Activated gamma-delta T cell (primary cell): ENCODE results near the gene MOV10.
"Not testable (repeated sequence)": the region's sequence is repeated elsewhere in the genome, so short reads cannot be mapped to it uniquely, and the experiment has no call there.

Experiments used
- DNase-seq: peaks from one replicate; lab custom pipeline; 2025; lab: John Stamatoyannopoulos, UW
- total RNA-seq, 2 donors: gene quantifications; one replicate each; lab custom pipeline; 2026; lab: John Stamatoyannopoulos, UW

MOV10 gene
- 108 to 112 reads per million in 2 donors for total RNA-seq

GRCh38 chr1:112674440-112674985 is at the start of gene MOV10:
TSS of gene MOV10 (plus strand) at chr1:112674659. CDS start at chr1:112674913, 254 bp downstream.
- DNase-seq: peak; percentile 24

DNA sequence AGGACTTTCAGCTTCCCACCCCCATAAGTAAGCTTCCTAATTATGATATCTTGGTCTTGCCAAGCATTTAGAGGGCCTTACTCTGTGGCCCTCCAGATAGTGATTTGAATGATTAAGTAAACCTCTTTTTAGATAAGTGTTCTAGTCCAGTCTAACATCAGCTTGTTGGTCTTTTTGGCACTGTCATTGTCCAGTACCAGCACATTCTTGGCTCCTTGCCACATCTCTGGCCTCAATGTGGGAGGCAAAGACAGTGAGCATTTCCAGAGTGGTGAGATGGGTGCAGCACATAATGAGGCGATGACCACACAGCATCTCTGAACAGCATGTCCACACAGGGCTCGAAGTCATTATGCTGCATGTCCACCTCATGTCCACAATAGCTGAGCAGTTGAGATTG is 48.8 kb upstream of the MOV10 start:
- no peak for DNase-seq

GRCh38 chr1:112626193-112626592 is 48.3 kb upstream of the MOV10 start:
- DNase-seq: no peak

GRCh38 chr1:112626887-112627286 is 47.6 kb upstream of the MOV10 start:
- DNase-seq: no peak

DNA sequence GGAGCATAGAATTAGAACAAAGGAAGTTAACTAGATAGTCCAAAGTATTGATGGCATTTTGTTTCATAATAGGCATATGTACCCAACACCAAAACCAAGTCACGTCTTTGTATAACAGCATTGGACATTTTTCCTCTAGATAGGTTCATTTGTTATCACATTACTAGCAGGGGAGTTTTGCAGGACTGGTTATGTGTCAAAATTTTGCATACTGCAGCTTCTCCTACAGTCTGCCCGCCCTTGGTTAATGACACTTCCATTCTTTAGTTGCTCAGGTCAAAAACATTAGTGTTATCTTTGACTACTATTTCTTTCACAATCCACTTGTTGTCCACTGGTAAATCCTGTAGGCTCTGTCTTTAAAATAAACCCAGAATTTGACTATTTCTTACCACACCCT is 45.9 kb upstream of the MOV10 start:
- DNase-seq: no peak

- DNase-seq: no peak
Measured at GRCh38 chr1:112629256-112629655, 45.2 kb upstream of the MOV10 start.

DNA sequence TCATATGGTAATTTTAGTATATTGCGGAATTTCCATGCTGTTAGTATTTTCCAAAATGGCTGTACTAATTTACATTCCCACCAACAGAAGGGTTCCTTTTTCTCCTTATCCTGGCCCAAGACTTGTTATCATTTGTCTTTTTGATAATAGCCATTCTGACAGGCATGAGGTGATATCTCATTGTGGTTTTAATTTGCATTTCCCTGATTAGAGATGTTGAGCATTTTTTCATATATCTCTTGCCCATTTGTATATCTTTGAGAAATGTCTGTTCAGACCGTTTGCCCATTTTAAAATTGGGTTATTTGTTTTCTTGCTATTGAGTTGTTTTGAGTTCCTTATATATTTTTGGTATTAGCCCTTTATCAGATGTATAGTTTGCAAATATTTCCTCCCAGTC is 40.8 kb upstream of the MOV10 start:
- DNase-seq: no peak

GRCh38 chr1:112634367-112634766 is 40.1 kb upstream of the MOV10 start:
- no peak for DNase-seq

- DNase-seq: no peak
Measured at GRCh38 chr1:112636056-112636455, 38.4 kb upstream of the MOV10 start.

DNA sequence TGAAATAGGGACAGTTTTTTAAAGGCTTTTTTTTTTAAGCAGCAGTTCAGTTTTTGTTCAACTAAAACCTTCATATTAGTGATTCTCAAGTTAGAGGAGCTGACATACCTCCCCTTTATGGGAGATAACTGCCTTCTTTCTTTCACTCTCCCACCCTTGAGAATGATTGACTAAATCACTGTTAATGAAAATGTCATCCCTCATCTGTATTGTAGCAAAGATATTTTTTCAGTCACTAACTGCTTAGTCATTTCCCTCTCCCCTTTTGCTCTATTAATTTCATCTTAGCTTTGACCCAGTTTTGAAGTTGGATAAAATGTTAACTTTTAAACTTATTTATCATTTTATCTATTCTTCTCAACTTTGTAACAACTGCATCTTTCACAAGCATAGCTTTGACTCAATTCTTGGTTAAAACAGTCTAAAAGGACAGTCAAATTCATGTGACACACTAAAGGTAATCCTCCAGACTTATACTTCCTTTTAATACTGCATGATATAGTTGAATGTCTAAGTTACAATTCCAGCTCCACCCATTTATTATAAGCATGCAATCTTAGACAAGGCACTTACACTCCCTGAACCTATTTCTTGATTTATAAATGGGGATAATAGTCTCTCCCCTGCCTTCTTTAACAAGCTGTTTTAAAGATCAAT is 37.7 kb upstream of the MOV10 start:
- no peak for DNase-seq

- DNase-seq: no peak
Measured at GRCh38 chr1:112637254-112638109, 37.0 kb upstream of the MOV10 start.

DNA sequence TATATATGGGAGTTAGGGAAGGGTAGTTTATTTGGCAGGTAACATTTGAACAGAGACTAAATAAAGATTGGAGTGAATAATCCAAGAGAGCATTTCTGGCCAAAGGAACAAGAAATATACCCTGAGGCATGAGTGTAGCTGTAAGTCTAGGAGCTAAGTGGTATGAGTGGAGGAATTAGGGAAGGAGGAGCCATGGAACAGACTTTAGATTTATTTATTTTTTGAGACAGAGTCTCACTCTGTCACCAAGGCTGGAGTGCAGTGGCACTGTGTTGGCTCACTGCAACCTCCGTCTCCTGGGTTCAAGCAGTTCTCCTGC is 36.4 kb upstream of the MOV10 start:
- no peak for DNase-seq

DNA sequence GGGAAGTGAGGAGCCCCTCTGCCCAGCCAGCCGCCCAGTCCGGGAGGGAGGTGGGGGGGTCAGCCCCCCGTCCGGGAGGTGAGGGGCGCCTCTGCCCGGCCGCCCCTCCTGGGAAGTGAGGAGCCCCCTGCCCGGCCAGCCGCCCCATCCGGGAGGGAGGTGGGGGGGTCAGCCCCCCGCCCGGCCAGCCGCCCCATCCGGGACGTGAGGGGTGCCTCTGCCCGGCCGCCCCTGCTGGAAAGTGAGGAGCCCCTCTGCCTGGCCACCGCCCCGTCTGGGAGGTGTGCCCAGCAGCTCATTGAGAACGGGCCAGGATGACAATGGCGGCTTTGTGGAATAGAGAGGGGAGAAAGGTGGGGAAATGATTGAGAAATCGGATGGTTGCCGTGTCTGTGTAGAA is 34.0 kb upstream of the MOV10 start:
- DNase-seq: not testable (repeated sequence)

- DNase-seq: no peak
Measured at GRCh38 chr1:112643080-112643479, 31.4 kb upstream of the MOV10 start.

DNA sequence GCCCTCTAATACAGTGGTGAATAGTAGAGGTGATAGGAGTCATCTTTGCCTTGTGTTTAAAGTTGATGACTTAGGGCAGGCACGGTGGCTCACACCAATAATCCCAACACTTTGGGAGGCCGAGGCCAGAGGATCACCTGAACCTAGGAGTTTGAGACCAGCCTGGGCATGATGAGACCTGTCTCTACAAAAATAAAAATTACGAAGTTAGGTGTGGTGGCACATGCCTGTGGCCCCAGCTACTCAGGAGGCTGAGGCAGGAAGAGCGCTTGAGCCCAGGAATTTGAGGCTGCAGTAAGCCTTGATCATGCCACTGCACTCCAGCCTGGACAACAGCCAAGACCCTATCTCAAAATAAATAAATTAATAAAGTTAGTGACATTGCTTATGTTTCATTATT is 28.2 kb upstream of the MOV10 start:
- DNase-seq: no peak

- DNase-seq: no peak
Measured at GRCh38 chr1:112651205-112651604, 23.3 kb upstream of the MOV10 start.

- no peak for DNase-seq
Measured at GRCh38 chr1:112665857-112666256, 8.6 kb upstream of the MOV10 start.

DNA sequence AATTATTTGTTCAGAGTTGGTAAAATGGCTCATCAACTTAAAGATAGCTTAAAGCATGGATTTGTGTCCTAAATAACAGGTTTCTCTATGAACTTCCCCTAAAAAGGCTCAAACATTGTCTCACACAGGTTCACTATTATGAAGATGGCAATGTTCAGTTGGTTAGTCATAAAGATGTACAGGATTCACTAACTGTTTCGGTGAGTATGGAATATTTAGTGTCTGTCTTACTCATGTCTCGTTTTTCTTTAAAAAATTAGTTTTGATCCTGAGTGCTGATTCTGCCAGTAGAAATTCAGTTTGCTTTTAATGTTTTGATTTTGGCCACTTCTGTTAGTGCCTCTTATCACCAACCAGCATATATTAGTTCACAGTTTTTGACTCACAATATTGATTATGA is 7.5 kb upstream of the MOV10 start:
- no peak for DNase-seq

GRCh38 chr1:112672009-112672408 is 2.5 kb upstream of the MOV10 start:
- DNase-seq: no peak

DNA sequence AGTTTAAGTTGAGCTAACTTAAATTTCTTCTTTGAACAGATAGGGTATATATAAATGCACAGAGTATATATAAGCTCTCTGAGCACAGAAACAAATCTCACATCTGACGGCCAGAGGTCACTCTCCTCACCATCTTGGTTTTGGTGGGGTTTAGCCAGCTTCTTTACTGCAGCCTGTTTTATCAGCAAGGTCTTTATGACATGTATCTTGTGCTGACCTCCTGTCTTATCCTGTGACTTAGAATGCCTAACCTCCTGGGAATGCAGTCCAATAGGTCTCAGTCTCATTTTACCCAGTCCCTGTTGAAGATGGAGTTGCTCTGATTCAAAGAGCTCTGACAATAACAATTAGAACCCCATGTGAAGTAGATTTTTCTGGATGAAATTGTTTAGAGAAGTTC is 1.6 kb upstream of the MOV10 start:
- DNase-seq: no peak

GRCh38 chr1:112673592-112674439 is 643 bp upstream of the MOV10 start:
- no peak for DNase-seq

GRCh38 chr1:112674986-112675727 is 698 bp downstream of the MOV10 start:
- peak; percentile 34 for DNase-seq
